HepG2 (cell line): ENCODE data around the gene TMEM238. TPM values are rescaled to one million over a fixed set of nuclear protein-coding genes. Genes with fewer than 3 reads are reported as not detected.

Experiments used
- IRF9 ChIP-seq: sonication (generic); formaldehyde crosslinking; IDR thresholded peaks from 2 replicates; pipeline ENCODE4 v1.8.0; 2022; ENCODE audit warnings: missing genetic modification reagents, mild to moderate bottlenecking, borderline replicate concordance
- KAT7 ChIP-seq: IDR thresholded peaks from 2 replicates; pipeline ENCODE4 v1.6.1; 2018; ENCODE audit warnings: borderline replicate concordance, missing compliant biosample characterization
- KDM3A ChIP-seq: IDR thresholded peaks from 2 replicates; pipeline ENCODE4 v1.6.1; 2018; ENCODE audit warnings: low read depth, missing compliant biosample characterization
- MED8 ChIP-seq: sonication (generic); formaldehyde crosslinking; IDR thresholded peaks from 2 replicates; pipeline ENCODE4 v1.8.1; 2023; ENCODE audit warnings: mild to moderate bottlenecking, missing genetic modification reagents; ENCODE audit not compliant: insufficient replicate concordance
- UBTF ChIP-seq: sonication (generic); formaldehyde crosslinking; IDR thresholded peaks from 2 replicates; pipeline ENCODE4 v1.4.0; 2020; ENCODE audit warnings: mild to moderate bottlenecking, missing genetic modification reagents
- ZC3H4 ChIP-seq: sonication (generic); formaldehyde crosslinking; IDR thresholded peaks from 2 replicates; pipeline ENCODE4 v1.4.0; 2020; ENCODE audit warnings: missing genetic modification reagents, borderline replicate concordance
- ZFP82 ChIP-seq: sonication (generic); formaldehyde crosslinking; IDR thresholded peaks from 2 replicates; pipeline ENCODE4 v1.5.1; 2020; ENCODE audit warnings: mild to moderate bottlenecking, missing genetic modification reagents, borderline replicate concordance
- ZHX2 ChIP-seq, 2 experiments: sonication (generic) in 1 of 2; formaldehyde crosslinking in 1 of 2; IDR thresholded peaks; 2 replicates each; pipeline versions ENCODE4 v1.6.1 to v1.9.0; 2014 to 2022; ENCODE audit warnings: antibody characterized with exemption in 1 of 2, borderline replicate concordance in 1 of 2, inconsistent platforms in 1 of 2, low read depth in 1 of 2, missing genetic modification reagents in 1 of 2
- ZNF687 ChIP-seq: sonication (generic); formaldehyde crosslinking; IDR thresholded peaks from 2 replicates; pipeline ENCODE4 v1.5.1; 2020; ENCODE audit warnings: mild to moderate bottlenecking, missing genetic modification reagents, moderate library complexity
- ZNF713 ChIP-seq: sonication (generic); formaldehyde crosslinking; IDR thresholded peaks from 2 replicates; pipeline ENCODE4 v1.4.0; 2020; ENCODE audit warnings: mild to moderate bottlenecking, missing genetic modification reagents
- ZNF83 ChIP-seq: sonication (generic); formaldehyde crosslinking; IDR thresholded peaks from 2 replicates; pipeline ENCODE4 v1.4.0; 2020; ENCODE audit warnings: missing genetic modification reagents, mild to moderate bottlenecking, borderline replicate concordance
- polyA plus RNA-seq, 8 experiments: library from polyadenylated mRNA; depleted of rRNA in 3 of 8; stranded (reverse) in 7 of 8; unstranded in 1 of 8; fragments of >200 nt; fragmentation: Illumina TruSeq in 4 of 8; extraction: Trizol in 4 of 8; gene quantifications; 2 replicates each; pipeline versions ENCODE4 v1.2.1 to v1.2.3, GENCODE V29; 2011 to 2016; ENCODE audit warnings: low read depth in 4 of 8, missing spikeins in 1 of 8, mixed read lengths in 1 of 8; ENCODE audit not compliant: insufficient read depth in 1 of 8
- total RNA-seq, 5 experiments: library from RNA; depleted of rRNA; stranded (reverse); fragments of >200 nt; fragmentation: Illumina TruSeq; extraction: Trizol; gene quantifications; 2 replicates each; pipeline ENCODE4 v1.2.3, GENCODE V29; 2016; ENCODE audit warnings: low read depth in 1 of 5

Gene TMEM238
- total and polyA plus RNA-seq, 2 of the 13 experiments (the other 11 are each of a cell fraction or from before 2014, with no cell fraction given) = not detected

- TF ChIP-seq ZNF687 (peak; percentile 80), ZC3H4 (no peak), MED8 (CRISPR knock-in tag) (no peak), KDM3A (CRISPR knock-in tag) (no peak), KAT7 (no peak), IRF9 (CRISPR knock-in tag) (0 out of 2 replicates have a peak, but pooled peaks have one; percentile 23), ZFP82 (CRISPR knock-in tag) (no peak), ZNF713 (no peak), ZHX2 (IDR thresholded peaks at IDR 0.05; ENCODE audit: low read depth) (no peak), ZHX2 (CRISPR knock-in tag; IDR thresholded peaks at IDR 0.05; ENCODE audit: borderline replicate concordance) (no peak), UBTF (CRISPR knock-in tag) (peak; percentile 84), ZNF83 (no peak)
These were observed 6.5 kb downstream of the TMEM238 start (continued) for GRCh38 chr19:55377356-55378131.
